ENCODE data around the gene FOXB2. TPM values are rescaled to one million over a fixed set of nuclear protein-coding genes. Genes with fewer than 3 reads are reported as not detected.

FOXB2 gene
- total and polyA plus RNA-seq, 2 donors (not counting 3 experiments of a cell fraction or from before 2014, with no cell fraction given) = not detected

DNA sequence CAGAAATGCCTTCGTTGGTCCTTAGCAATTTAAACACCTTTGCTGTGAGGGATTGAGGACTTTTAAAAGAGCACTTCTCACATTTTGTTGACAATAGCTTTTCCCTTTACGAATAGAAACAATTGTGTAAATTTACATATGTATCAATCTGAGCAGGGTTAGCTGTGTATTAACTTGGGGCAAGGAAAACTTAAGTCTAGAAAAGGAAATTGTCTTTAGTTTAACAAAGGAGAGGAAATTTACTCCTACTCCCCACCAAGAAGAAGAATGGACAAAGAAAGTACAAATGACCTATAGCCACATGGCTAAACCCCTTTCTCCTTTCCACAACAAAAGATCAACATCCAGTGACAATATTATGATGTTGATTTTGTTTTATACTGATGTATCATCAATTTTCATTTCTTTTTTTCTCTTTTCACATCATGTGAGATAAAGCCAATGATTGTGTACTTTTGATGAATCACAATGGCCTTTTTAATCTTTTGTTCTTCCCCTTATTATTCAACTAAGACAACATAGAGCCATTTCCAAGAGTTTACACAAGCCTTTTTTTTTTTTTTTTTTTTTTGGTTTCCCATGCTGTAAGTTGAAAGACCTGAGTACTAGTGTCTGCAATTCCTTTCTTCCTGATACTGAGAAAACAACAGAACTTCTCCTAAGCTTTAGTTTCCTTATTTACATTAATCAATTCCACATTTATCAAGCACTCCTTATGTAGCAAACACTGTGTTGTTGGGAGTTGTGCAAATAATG, 19.0 kb downstream of the FOXB2 start:
- no peak for TF ChIP-seq POLR2AphosphoS5 (IDR thresholded peaks at IDR 0.05; ENCODE audit: insufficient read depth, low read depth, low read length)
- no peak for TF ChIP-seq JUN (IDR thresholded peaks at IDR 0.05; ENCODE audit: borderline replicate concordance, insufficient read depth, insufficient read length, low read depth)
- TF ChIP-seq, protein P1, sequence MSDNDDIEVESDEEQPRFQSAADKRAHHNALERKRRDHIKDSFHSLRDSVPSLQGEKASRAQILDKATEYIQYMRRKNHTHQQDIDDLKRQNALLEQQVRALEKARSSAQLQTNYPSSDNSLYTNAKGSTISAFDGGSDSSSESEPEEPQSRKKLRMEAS (IDR thresholded peaks at IDR 0.05; ENCODE audit: insufficient read depth, insufficient read length) = no peak
- no peak for TF ChIP-seq MYC (IDR thresholded peaks at IDR 0.05; ENCODE audit: low read depth, low read length)
- TF ChIP-seq POLR2A (IDR thresholded peaks at IDR 0.05; ENCODE audit: low read depth, low read length) = no peak
- no peak for TF ChIP-seq FOS (IDR thresholded peaks at IDR 0.05; ENCODE audit: borderline replicate concordance, insufficient read depth, low read length)
- no peak for TF ChIP-seq GATA2 (IDR thresholded peaks at IDR 0.05; ENCODE audit: insufficient read depth, insufficient read length, low read depth, low read length)
- TF ChIP-seq, protein P2, sequence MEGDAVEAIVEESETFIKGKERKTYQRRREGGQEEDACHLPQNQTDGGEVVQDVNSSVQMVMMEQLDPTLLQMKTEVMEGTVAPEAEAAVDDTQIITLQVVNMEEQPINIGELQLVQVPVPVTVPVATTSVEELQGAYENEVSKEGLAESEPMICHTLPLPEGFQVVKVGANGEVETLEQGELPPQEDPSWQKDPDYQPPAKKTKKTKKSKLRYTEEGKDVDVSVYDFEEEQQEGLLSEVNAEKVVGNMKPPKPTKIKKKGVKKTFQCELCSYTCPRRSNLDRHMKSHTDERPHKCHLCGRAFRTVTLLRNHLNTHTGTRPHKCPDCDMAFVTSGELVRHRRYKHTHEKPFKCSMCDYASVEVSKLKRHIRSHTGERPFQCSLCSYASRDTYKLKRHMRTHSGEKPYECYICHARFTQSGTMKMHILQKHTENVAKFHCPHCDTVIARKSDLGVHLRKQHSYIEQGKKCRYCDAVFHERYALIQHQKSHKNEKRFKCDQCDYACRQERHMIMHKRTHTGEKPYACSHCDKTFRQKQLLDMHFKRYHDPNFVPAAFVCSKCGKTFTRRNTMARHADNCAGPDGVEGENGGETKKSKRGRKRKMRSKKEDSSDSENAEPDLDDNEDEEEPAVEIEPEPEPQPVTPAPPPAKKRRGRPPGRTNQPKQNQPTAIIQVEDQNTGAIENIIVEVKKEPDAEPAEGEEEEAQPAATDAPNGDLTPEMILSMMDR (IDR thresholded peaks at IDR 0.05; ENCODE audit: extremely low read depth in 1 of 2, insufficient read depth in 1 of 2, low read depth in 1 of 2, low read length in 2 of 2) = no peak
- TF ChIP-seq EZH2 (IDR thresholded peaks at IDR 0.05; ENCODE audit: borderline replicate concordance, low read depth, low read length, severe bottlenecking) = no peak
- peaks cover 0 to under 1% of the 10 kb centered on the region in 2 experiments for H3K27me3 ChIP-seq (ENCODE audit: control insufficient read depth in 2 of 2, insufficient read depth in 2 of 2, low read length in 2 of 2)
- H3K9me3 ChIP-seq (replicated peaks; ENCODE audit: control insufficient read depth, insufficient read depth, low read length) = no peaks in the 10 kb centered on the region
- no peak overlapping the region for H2AFZ ChIP-seq (ENCODE audit: low read depth, low read length)
- no peaks in the 10 kb centered on the region for H4K20me1 ChIP-seq (replicated peaks; ENCODE audit: control insufficient read depth, extremely low read depth, insufficient read depth, low read length)
- H3K79me2 ChIP-seq (ENCODE audit: control insufficient read depth, insufficient read depth, low read length) = no peaks in the 10 kb centered on the region
- H3K27ac ChIP-seq (ENCODE audit: insufficient read depth, low read depth, low read length) = no peak overlapping the region
- CTCF ChIA-PET = interaction anchor here (1.1 kb wide), 1 partner anchor 24 kb away, joined by 3 read pairs; no protein-coding TSS in a partner anchor
- no peaks in the 10 kb centered on the region for H3K36me3 ChIP-seq (ENCODE audit: control insufficient read depth in 2 of 2, extremely low read depth in 1 of 2, insufficient read depth in 2 of 2, low read length in 2 of 2)
- FAIRE-seq = peak; percentile 26
- no TSS peak for BruUV-seq (replicated peaks)
- dilution Hi-C loops (cut with MboI; ENCODE audit: extremely low pct_ligation_motif_present, low sequenced_read_pairs) = no loop called here
- H3K4me2 ChIP-seq (ENCODE audit: insufficient read depth, low read length) = no peak overlapping the region
- H3K4me1 ChIP-seq (ENCODE audit: control insufficient read depth, extremely low read depth, insufficient read depth, low read length) = no peaks in the 10 kb centered on the region
- POLR2A ChIA-PET = no interaction called here
- no peak overlapping the region for H3K9ac ChIP-seq (replicated peaks; ENCODE audit: extremely low read depth, insufficient read depth, low read length)
- no peaks in the 10 kb centered on the region for H3K9me1 ChIP-seq (replicated peaks; ENCODE audit: control insufficient read depth, extremely low read depth, insufficient read depth, low read length)
- H3K4me3 ChIP-seq (replicated peaks in 1 of 3; ENCODE audit: insufficient read depth in 1 of 3, low read depth in 1 of 3, low read length in 3 of 3) = no peak overlapping the region
- intact Hi-C loops (cut with micrococcal nuclease) = no loop called here
- peak; percentile 11 for DNase-seq (ENCODE audit: low read depth, low spot score)
